ENCODE data around the gene PRR20G. TPM values are rescaled to one million over a fixed set of nuclear protein-coding genes. Genes with fewer than 3 reads are reported as not detected.

The PRR20G gene
- total RNA-seq, 1 donor from 2014 or later, result not detected

GRCh38 chr3:127306361-127307111, 18.7 kb upstream of the PRR20G start:
- FAIRE-seq (no peak), DNase-seq (ENCODE audit: low read depth) (no peak)
- H3K36me3 Mint-ChIP-seq (ENCODE audit: low read depth, unreplicated experiment), result no peaks in the 10 kb centered on the region
- H2AFZ ChIP-seq (ENCODE audit: low read depth, low read length), result no peak overlapping the region
- no peak overlapping the region for H3K9ac ChIP-seq (ENCODE audit: low read length)
- no peak overlapping the region for H3K4me3 ChIP-seq (ENCODE audit: insufficient read depth, low read depth, low read length)
- H3K27me3 Mint-ChIP-seq (ENCODE audit: low read depth, unreplicated experiment), result peaks cover 33% of the 10 kb centered on the region
- no peaks in the 10 kb centered on the region for H3K79me2 ChIP-seq (ENCODE audit: insufficient read depth, low read length)
- H4K20me1 ChIP-seq (ENCODE audit: insufficient read depth, low read length), result no peaks in the 10 kb centered on the region
- no peaks in the 10 kb centered on the region for H3K4me1 ChIP-seq (ENCODE audit: insufficient read depth, low read length)
- no peak overlapping the region for H3K27ac ChIP-seq (ENCODE audit: low read depth, low read length)
- H3K36me3 ChIP-seq (ENCODE audit: insufficient read depth, low read length), result no peaks in the 10 kb centered on the region
- TF ChIP-seq EZH2 (IDR thresholded peaks at IDR 0.05; ENCODE audit: insufficient read depth, low read length), result no peak
- H3K27ac Mint-ChIP-seq (ENCODE audit: unreplicated experiment), result no peak overlapping the region
- no peaks in the 10 kb centered on the region for H3K4me1 Mint-ChIP-seq (ENCODE audit: low read depth, unreplicated experiment)
- H3K4me2 ChIP-seq (ENCODE audit: low read length), result no peak overlapping the region
- no peaks in the 10 kb centered on the region for H3K9me3 ChIP-seq (ENCODE audit: insufficient read depth, low read depth, low read length)
- no peaks in the 10 kb centered on the region for H3K9me3 Mint-ChIP-seq (ENCODE audit: unreplicated experiment)
- H3K4me3 Mint-ChIP-seq (ENCODE audit: unreplicated experiment), result no peak overlapping the region
- H3K27me3 ChIP-seq (ENCODE audit: insufficient read depth, low read length), result no peaks in the 10 kb centered on the region

- H3K4me3 Mint-ChIP-seq (ENCODE audit: unreplicated experiment), result no peak overlapping the region
- Histone ChIP-seq H3K4me2 (ENCODE audit: low read length) (no peak overlapping the region), H3K27ac (ENCODE audit: low read depth, low read length) (no peak overlapping the region), H3K79me2 (ENCODE audit: insufficient read depth, low read length) (no peaks in the 10 kb centered on the region), H3K4me3 (ENCODE audit: insufficient read depth, low read depth, low read length) (no peak overlapping the region), H3K9ac (ENCODE audit: low read length) (no peak overlapping the region), H3K9me3 (ENCODE audit: insufficient read depth, low read depth, low read length) (no peaks in the 10 kb centered on the region), H3K4me1 (ENCODE audit: insufficient read depth, low read length) (no peaks in the 10 kb centered on the region), H3K36me3 (ENCODE audit: insufficient read depth, low read length) (no peaks in the 10 kb centered on the region), H3K27me3 (ENCODE audit: insufficient read depth, low read length) (no peaks in the 10 kb centered on the region), H2AFZ (ENCODE audit: low read depth, low read length) (no peak overlapping the region), H4K20me1 (ENCODE audit: insufficient read depth, low read length) (no peaks in the 10 kb centered on the region)
- no peak for FAIRE-seq
- H3K27me3 Mint-ChIP-seq (ENCODE audit: low read depth, unreplicated experiment), result peaks cover 36% of the 10 kb centered on the region
- no peaks in the 10 kb centered on the region for H3K36me3 Mint-ChIP-seq (ENCODE audit: low read depth, unreplicated experiment)
- TF ChIP-seq EZH2 (IDR thresholded peaks at IDR 0.05; ENCODE audit: insufficient read depth, low read length), result no peak
- no peak for TF ChIP-seq CTCF (IDR thresholded peaks at IDR 0.05; ENCODE audit: insufficient read depth, low read depth, low read length)
- H3K4me1 Mint-ChIP-seq (ENCODE audit: low read depth, unreplicated experiment), result no peaks in the 10 kb centered on the region
- H3K9me3 Mint-ChIP-seq (ENCODE audit: unreplicated experiment), result no peaks in the 10 kb centered on the region
- H3K27ac Mint-ChIP-seq (ENCODE audit: unreplicated experiment), result no peak overlapping the region
- no peak for DNase-seq (ENCODE audit: low read depth)
Observed at GRCh38 chr3:127305499-127306060, 17.7 kb upstream of the PRR20G start.

- H3K4me3 ChIP-seq (ENCODE audit: insufficient read depth, low read depth, low read length), result no peak overlapping the region
- H3K27ac ChIP-seq (ENCODE audit: low read depth, low read length), result no peak overlapping the region
- Mint-ChIP-seq H3K9me3 (ENCODE audit: unreplicated experiment) (no peaks in the 10 kb centered on the region), H3K27ac (ENCODE audit: unreplicated experiment) (no peak overlapping the region), H3K4me3 (ENCODE audit: unreplicated experiment) (no peak overlapping the region), H3K36me3 (ENCODE audit: low read depth, unreplicated experiment) (no peaks in the 10 kb centered on the region), H3K27me3 (ENCODE audit: low read depth, unreplicated experiment) (peaks cover 44% of the 10 kb centered on the region), H3K4me1 (ENCODE audit: low read depth, unreplicated experiment) (no peaks in the 10 kb centered on the region)
- no peak for TF ChIP-seq CTCF (IDR thresholded peaks at IDR 0.05; ENCODE audit: insufficient read depth, low read depth, low read length)
- H3K79me2 ChIP-seq (ENCODE audit: insufficient read depth, low read length), result no peaks in the 10 kb centered on the region
- H3K36me3 ChIP-seq (ENCODE audit: insufficient read depth, low read length), result no peaks in the 10 kb centered on the region
- DNase-seq (ENCODE audit: low read depth), result no peak
- H2AFZ ChIP-seq (ENCODE audit: low read depth, low read length), result no peak overlapping the region
- H3K27me3 ChIP-seq (ENCODE audit: insufficient read depth, low read length), result no peaks in the 10 kb centered on the region
- no peak overlapping the region for H3K9ac ChIP-seq (ENCODE audit: low read length)
- no peaks in the 10 kb centered on the region for H3K9me3 ChIP-seq (ENCODE audit: insufficient read depth, low read depth, low read length)
- H4K20me1 ChIP-seq (ENCODE audit: insufficient read depth, low read length), result no peaks in the 10 kb centered on the region
- H3K4me2 ChIP-seq (ENCODE audit: low read length), result no peak overlapping the region
- no peak for FAIRE-seq
- no peaks in the 10 kb centered on the region for H3K4me1 ChIP-seq (ENCODE audit: insufficient read depth, low read length)
Observed at GRCh38 chr3:127304121-127304744, 16.4 kb upstream of the PRR20G start.

All from astrocyte (in vitro differentiated cells and primary cell).